ENCODE results near the gene IMP4. TPM values are rescaled to one million over a fixed set of nuclear protein-coding genes. Genes with fewer than 3 reads are reported as not detected.
A peak's percentile ranks its signal among the peaks of the same experiment; 100 is the strongest.

IMP4 gene
- total RNA-seq, 2 experiments from 2014 or later: 80.7 to 88.6 TPM

DNA sequence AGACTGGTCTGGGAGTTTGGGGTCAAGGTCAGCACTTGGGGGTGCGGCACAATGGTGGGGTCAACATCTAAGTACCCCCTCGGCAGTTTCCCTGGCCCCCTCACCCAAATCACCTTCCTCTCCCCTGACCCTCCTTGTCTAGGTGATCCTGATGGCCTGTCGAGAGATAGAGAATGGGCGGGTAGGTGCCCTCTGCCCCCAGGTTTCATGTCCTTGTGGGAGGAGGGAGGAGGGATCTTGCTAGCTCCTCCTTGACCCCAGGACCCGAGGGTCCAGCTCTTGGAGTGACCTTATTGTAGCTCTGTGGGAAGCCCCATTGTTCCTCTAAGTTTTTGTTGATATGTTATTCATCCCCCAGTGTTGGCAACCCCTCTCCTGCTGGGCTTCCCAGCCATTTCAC is 16.8 kb downstream of the IMP4 start:
- ATAC-seq: no peak
- Mint-ChIP-seq H3K4me3 (no peak overlapping the region), H3K27ac (no peak overlapping the region), H3K4me1 (ENCODE audit: low read depth) (peaks cover 12% of the 10 kb centered on the region), H3K27me3 (ENCODE audit: low read depth) (peaks cover 9% of the 10 kb centered on the region), H3K36me3 (ENCODE audit: low read depth) (no peaks in the 10 kb centered on the region), H3K9me3 (ENCODE audit: insufficient read depth) (no peaks in the 10 kb centered on the region)
- ChIA-PET CTCF (no interaction called here), POLR2A (no interaction called here)
- DNase-seq: no peak

GRCh38 chr2:130363479-130363878 is 20.8 kb downstream of the IMP4 start:
- ChIA-PET CTCF (no interaction called here), POLR2A (no interaction called here)
- no peak for ATAC-seq
- H3K36me3 Mint-ChIP-seq (ENCODE audit: low read depth): no peaks in the 10 kb centered on the region
- no peak overlapping the region for H3K4me3 Mint-ChIP-seq
- no peak for DNase-seq
- H3K9me3 Mint-ChIP-seq (ENCODE audit: insufficient read depth): no peaks in the 10 kb centered on the region
- H3K27me3 Mint-ChIP-seq (ENCODE audit: low read depth): peaks cover 25% of the 10 kb centered on the region
- H3K27ac Mint-ChIP-seq: no peak overlapping the region
- H3K4me1 Mint-ChIP-seq (ENCODE audit: low read depth): no peaks in the 10 kb centered on the region

- ChIA-PET CTCF (no interaction called here), POLR2A (no interaction called here)
- Mint-ChIP-seq H3K4me1 (ENCODE audit: low read depth) (peaks cover 9% of the 10 kb centered on the region), H3K9me3 (ENCODE audit: insufficient read depth) (no peaks in the 10 kb centered on the region), H3K27ac (no peak overlapping the region), H3K4me3 (no peak overlapping the region), H3K36me3 (ENCODE audit: low read depth) (no peaks in the 10 kb centered on the region), H3K27me3 (ENCODE audit: low read depth) (peaks cover 30% of the 10 kb centered on the region)
- ATAC-seq (no peak), DNase-seq (no peak)
Observed at GRCh38 chr2:130365075-130365474, 22.4 kb downstream of the IMP4 start.

GRCh38 chr2:130365963-130366362 is 23.3 kb downstream of the IMP4 start:
- CTCF ChIA-PET: no interaction called here
- peaks cover 27% of the 10 kb centered on the region for H3K27me3 Mint-ChIP-seq (ENCODE audit: low read depth)
- POLR2A ChIA-PET: no interaction called here
- DNase-seq: no peak
- no peak overlapping the region for H3K4me3 Mint-ChIP-seq
- H3K4me1 Mint-ChIP-seq (ENCODE audit: low read depth): peaks cover 17% of the 10 kb centered on the region
- no peak for ATAC-seq
- no peak overlapping the region for H3K27ac Mint-ChIP-seq
- H3K36me3 Mint-ChIP-seq (ENCODE audit: low read depth): peaks cover 3% of the 10 kb centered on the region
- no peaks in the 10 kb centered on the region for H3K9me3 Mint-ChIP-seq (ENCODE audit: insufficient read depth)

- Mint-ChIP-seq H3K36me3 (ENCODE audit: low read depth) (peaks cover 9% of the 10 kb centered on the region), H3K4me3 (no peak overlapping the region), H3K4me1 (ENCODE audit: low read depth) (peaks cover 25% of the 10 kb centered on the region), H3K27me3 (ENCODE audit: low read depth) (peaks cover 27% of the 10 kb centered on the region), H3K9me3 (ENCODE audit: insufficient read depth) (no peaks in the 10 kb centered on the region), H3K27ac (no peak overlapping the region)
- no peak for ATAC-seq
- DNase-seq: no peak
- ChIA-PET POLR2A (interaction anchor here (0.5 to 0.7 kb wide), 2 partner anchors 11 to 15 kb away, joined by 3 read pairs; no protein-coding TSS in a partner anchor), CTCF (no interaction called here)
Observed at GRCh38 chr2:130366720-130367119, 24.0 kb downstream of the IMP4 start.

GRCh38 chr2:130368786-130369185 is 26.1 kb downstream of the IMP4 start:
- H3K4me1 Mint-ChIP-seq (ENCODE audit: low read depth): peaks cover 37% of the 10 kb centered on the region
- peaks cover 25% of the 10 kb centered on the region for H3K27me3 Mint-ChIP-seq (ENCODE audit: low read depth)
- DNase-seq (no peak), ATAC-seq (no peak)
- peaks cover 22% of the 10 kb centered on the region for H3K36me3 Mint-ChIP-seq (ENCODE audit: low read depth)
- POLR2A ChIA-PET: no interaction called here
- H3K4me3 Mint-ChIP-seq: no peak overlapping the region
- CTCF ChIA-PET: no interaction called here
- no peaks in the 10 kb centered on the region for H3K9me3 Mint-ChIP-seq (ENCODE audit: insufficient read depth)
- no peak overlapping the region for H3K27ac Mint-ChIP-seq

DNA sequence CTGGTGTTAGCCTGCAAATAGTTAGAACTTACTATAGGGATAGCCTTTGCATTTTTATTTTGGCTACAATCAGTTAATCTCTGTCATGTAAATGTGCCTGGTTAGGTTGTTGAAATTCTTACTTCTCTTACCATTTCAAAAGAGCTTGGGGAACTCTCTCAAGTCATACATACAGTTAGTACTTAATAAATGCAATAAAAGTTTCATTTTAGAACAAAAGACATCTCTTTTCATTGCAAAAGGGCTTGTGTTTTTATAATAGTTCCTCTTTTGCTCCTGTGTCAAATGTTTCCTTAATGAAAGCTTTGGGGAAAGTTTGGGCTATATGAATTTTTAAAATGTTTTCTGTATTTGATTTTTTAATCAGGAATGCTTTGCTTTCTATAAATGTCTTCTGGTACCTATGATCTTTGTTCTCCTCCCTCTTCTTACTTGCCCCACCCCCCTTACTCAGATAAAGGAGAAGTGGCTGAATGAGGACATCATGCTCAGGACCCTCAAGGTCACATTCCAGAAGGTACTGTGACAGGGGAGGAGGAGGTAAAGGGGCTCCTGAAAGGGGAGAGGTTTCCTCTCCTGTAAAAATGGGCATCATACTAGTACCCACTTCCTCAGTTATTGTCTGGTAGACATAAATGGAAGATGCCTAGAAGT is 26.7 kb downstream of the IMP4 start:
- CTCF ChIA-PET: no interaction called here
- DNase-seq: no peak
- Mint-ChIP-seq H3K27ac (no peak overlapping the region), H3K27me3 (ENCODE audit: low read depth) (peaks cover 25% of the 10 kb centered on the region), H3K9me3 (ENCODE audit: insufficient read depth) (no peaks in the 10 kb centered on the region), H3K36me3 (ENCODE audit: low read depth) (peaks cover 29% of the 10 kb centered on the region), H3K4me3 (no peak overlapping the region), H3K4me1 (ENCODE audit: low read depth) (peaks cover 44% of the 10 kb centered on the region)
- no peak for ATAC-seq
- POLR2A ChIA-PET: interaction anchor here (2.2 kb wide), 1 partner anchor 27 kb away, joined by 25 read pairs; the partner anchor contains the start of gene IMP4

GRCh38 chr2:130369965-130370341 is 27.3 kb downstream of the IMP4 start:
- ChIA-PET POLR2A (interaction anchor here (1.0 to 2.2 kb wide), 2 partner anchors 24 to 27 kb away, joined by 3 to 25 read pairs; partner anchors contain the start of gene IMP4), CTCF (no interaction called here)
- Mint-ChIP-seq H3K27ac (peak overlapping the region; percentile 93), H3K4me1 (ENCODE audit: low read depth) (peaks cover 49% of the 10 kb centered on the region), H3K36me3 (ENCODE audit: low read depth) (peaks cover 34% of the 10 kb centered on the region), H3K9me3 (ENCODE audit: insufficient read depth) (no peaks in the 10 kb centered on the region), H3K4me3 (no peak overlapping the region), H3K27me3 (ENCODE audit: low read depth) (peaks cover 25% of the 10 kb centered on the region)
- no peak for ATAC-seq
- no peak for DNase-seq

DNA sequence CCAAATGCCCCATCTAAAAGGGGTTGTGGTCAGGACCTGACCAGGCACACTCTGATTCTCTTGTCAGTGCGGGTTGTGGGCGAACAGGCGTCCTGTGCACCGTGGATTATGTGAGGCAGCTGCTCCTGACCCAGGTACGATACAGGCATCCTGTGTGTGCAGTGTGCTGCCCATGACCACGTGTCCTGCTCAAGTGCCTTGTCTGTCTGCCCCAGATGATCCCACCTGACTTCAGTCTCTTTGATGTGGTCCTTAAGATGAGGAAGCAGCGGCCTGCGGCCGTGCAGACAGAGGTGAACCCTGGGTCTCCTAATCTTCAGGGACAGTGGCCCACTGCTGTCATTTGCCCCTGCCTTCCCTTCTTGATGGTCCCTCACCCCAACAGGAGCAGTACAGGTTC is 27.8 kb downstream of the IMP4 start:
- Mint-ChIP-seq H3K27me3 (ENCODE audit: low read depth) (peaks cover 24% of the 10 kb centered on the region), H3K36me3 (ENCODE audit: low read depth) (peaks cover 39% of the 10 kb centered on the region), H3K9me3 (ENCODE audit: insufficient read depth) (no peaks in the 10 kb centered on the region), H3K27ac (peak overlapping the region; percentile 93), H3K4me3 (peak overlapping the region; percentile 81), H3K4me1 (ENCODE audit: low read depth) (peaks cover 53% of the 10 kb centered on the region)
- POLR2A ChIA-PET: interaction anchor here (1.0 to 2.2 kb wide), 3 partner anchors 23 to 189 kb away, joined by 3 to 25 read pairs (median 3); partner anchors contain the start of genes IMP4 and SMPD4
- ATAC-seq (peak; percentile 70), DNase-seq (peak; percentile 85)
- CTCF ChIA-PET: interaction anchor here (1.3 kb wide), 1 partner anchor 28 kb away, joined by 8 read pairs; the partner anchor contains the start of gene IMP4

DNA sequence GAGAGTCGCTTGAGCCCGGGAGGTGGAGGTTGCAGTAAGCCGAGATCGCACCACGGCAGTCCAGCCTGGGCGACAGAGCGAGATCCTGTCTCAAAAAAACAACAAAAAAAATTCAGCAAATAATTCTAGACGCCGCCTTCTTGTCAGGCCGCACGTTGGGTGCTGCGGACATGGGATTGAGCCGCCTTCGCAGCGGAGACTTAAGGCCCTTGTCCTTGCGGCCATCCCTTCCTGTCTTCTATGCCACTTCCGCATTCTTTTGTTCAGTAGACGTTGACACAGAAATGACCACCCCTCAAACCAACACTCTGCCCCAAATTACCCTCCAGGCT is 29.0 kb downstream of the IMP4 start:
- Mint-ChIP-seq H3K27ac (peak overlapping the region; percentile 93), H3K36me3 (ENCODE audit: low read depth) (peaks cover 51% of the 10 kb centered on the region), H3K27me3 (ENCODE audit: low read depth) (peaks cover 14% of the 10 kb centered on the region), H3K4me3 (peak overlapping the region; percentile 81), H3K4me1 (ENCODE audit: low read depth) (peaks cover 65% of the 10 kb centered on the region), H3K9me3 (ENCODE audit: insufficient read depth) (no peaks in the 10 kb centered on the region)
- ChIA-PET POLR2A (interaction anchor here (1.0 to 2.2 kb wide), 3 partner anchors 19 to 190 kb away, joined by 3 to 25 read pairs (median 4); partner anchors contain the start of genes IMP4 and SMPD4), CTCF (interaction anchor here (1.3 kb wide), 1 partner anchor 30 kb away, joined by 8 read pairs; the partner anchor contains the start of gene IMP4)
- peak; percentile 10 for ATAC-seq
- DNase-seq: no peak

- Mint-ChIP-seq H3K4me1 (ENCODE audit: low read depth) (peaks cover 71% of the 10 kb centered on the region), H3K9me3 (ENCODE audit: insufficient read depth) (no peaks in the 10 kb centered on the region), H3K27ac (peak overlapping the region; percentile 93), H3K36me3 (ENCODE audit: low read depth) (peaks cover 55% of the 10 kb centered on the region), H3K27me3 (ENCODE audit: low read depth) (peaks cover 12% of the 10 kb centered on the region), H3K4me3 (peak overlapping the region; percentile 81)
- ChIA-PET POLR2A (interaction anchor here (2.2 to 3.1 kb wide), 3 partner anchors 18 to 30 kb away, joined by 18 to 25 read pairs (median 20); partner anchors contain the start of gene IMP4), CTCF (interaction anchor here (0.8 to 2.2 kb wide), 8 partner anchors 11 to 46 kb away, joined by 3 to 14 read pairs (median 4); partner anchors contain the start of genes IMP4 and PTPN18)
- DNase-seq: peak; percentile 83
- peak; percentile 66 for ATAC-seq
Observed at GRCh38 chr2:130372055-130372832, 29.5 kb downstream of the IMP4 start.
